B cell (primary cell): ENCODE data around the gene IPCEF1. TPM values are rescaled to one million over a fixed set of nuclear protein-coding genes. Genes with fewer than 3 reads are reported as not detected.

Experiments used
- ATAC-seq: fragments of 200-7000 bp; cut with Tn5 transposase; one replicate; pipeline ENCODE4 v1.10.0; 2021; ENCODE audit warnings: low read depth, mild to moderate bottlenecking, moderate number of reproducible peaks, moderate library complexity
- CTCF ChIA-PET: fragments of 350-600 bp; sonication (Branson Sonifier 250); formaldehyde crosslinking; loops from one replicate; lab custom pipeline; 2021; ENCODE audit warnings: antibody characterized with exemption, inconsistent platforms; lab: Charles Lee
- POLR2A ChIA-PET: fragments of 350-600 bp; sonication (Branson Sonifier 250); formaldehyde crosslinking; loops from one replicate; lab custom pipeline; 2021; ENCODE audit warnings: antibody characterized with exemption; lab: Charles Lee
- DNase-seq: peaks from one replicate; pipeline ENCODE4 v3.0.0; 2013
- H2AFZ ChIP-seq: 2 replicates; pipeline ENCODE4 v1.6.1; 2012; ENCODE audit warnings: mild to moderate bottlenecking, low read depth, low read length; ENCODE audit not compliant: insufficient read depth, poor library complexity, severe bottlenecking
- H3K27ac ChIP-seq, 2 donors: 1 replicate in 1 of 2; 2 replicates in 1 of 2; pipeline ENCODE4 v1.5.1; 2012 to 2013; ENCODE audit warnings: low read length in 2 of 2, mild to moderate bottlenecking in 2 of 2, moderate library complexity in 1 of 2
- H3K27me3 ChIP-seq, 4 experiments: fragments of 200-600 bp in 1 of 4; sonication (generic) in 1 of 4; replicated peaks in 1 of 4; 1 replicate in 2 of 4; 2 replicates in 2 of 4; pipeline versions ENCODE4 v1.6.1 to v1.7.0; 2013 to 2016; ENCODE audit warnings: low read length in 3 of 4, mild to moderate bottlenecking in 2 of 4, mixed read lengths in 1 of 4, moderate library complexity in 1 of 4; ENCODE audit not compliant: insufficient read depth in 4 of 4, control insufficient read depth in 3 of 4; ENCODE audit errors: control extremely low read depth in 1 of 4
- H3K36me3 ChIP-seq, 2 experiments: replicated peaks in 1 of 2; 1 replicate in 1 of 2; 2 replicates in 1 of 2; pipeline versions ENCODE4 v1.6.1 to v1.7.1; 2013; ENCODE audit warnings: low read length in 1 of 2; ENCODE audit not compliant: insufficient read depth in 2 of 2, control insufficient read depth in 1 of 2; ENCODE audit errors: control extremely low read depth in 1 of 2, extremely low read depth in 1 of 2
- H3K4me1 ChIP-seq, 2 donors: fragments of 200-600 bp in 1 of 2; sonication (generic) in 1 of 2; 1 replicate in 1 of 2; 2 replicates in 1 of 2; pipeline versions ENCODE4 v1.5.1 to v1.6.1; 2013 to 2017; ENCODE audit warnings: low read length in 2 of 2; ENCODE audit not compliant: control insufficient read depth in 2 of 2, insufficient read depth in 2 of 2
- H3K4me2 ChIP-seq: replicated peaks from 2 replicates; pipeline ENCODE3; 2012; ENCODE audit warnings: mild to moderate bottlenecking, low read depth, low read length; ENCODE audit not compliant: poor library complexity, severe bottlenecking
- H3K4me3 ChIP-seq, 5 experiments: fragments of 200-600 bp in 1 of 5; sonication (generic) in 1 of 5; 1 replicate in 3 of 5; 2 replicates in 2 of 5; pipeline versions ENCODE4 v1.5.1 to v1.7.0; 2011 to 2016; ENCODE audit warnings: low read length in 4 of 5, mild to moderate bottlenecking in 4 of 5, low read depth in 2 of 5, control low read depth in 1 of 5, moderate library complexity in 1 of 5; ENCODE audit not compliant: insufficient read depth in 1 of 5; ENCODE audit errors: control extremely low read depth in 1 of 5, extremely low read depth in 1 of 5
- H3K79me2 ChIP-seq: fragments of 200-600 bp; sonication (generic); one replicate; pipeline ENCODE4 v1.6.0; 2016; ENCODE audit warnings: low read length; ENCODE audit not compliant: control insufficient read depth, insufficient read depth
- H3K9ac ChIP-seq: fragments of 200-600 bp; sonication (generic); 2 replicates; pipeline ENCODE4 v1.6.1; 2017; ENCODE audit warnings: mild to moderate bottlenecking, low read length, moderate library complexity
- H3K9me3 ChIP-seq, 3 donors: one replicate each; pipeline versions ENCODE4 v1.6.1 to v1.7.1; 2013; ENCODE audit warnings: low read length in 2 of 3; ENCODE audit not compliant: control insufficient read depth in 2 of 3, insufficient read depth in 1 of 3; ENCODE audit errors: control extremely low read depth in 1 of 3
- H4K20me1 ChIP-seq: 2 replicates; pipeline ENCODE4 v1.6.0; 2012; ENCODE audit warnings: mild to moderate bottlenecking, low read length; ENCODE audit not compliant: insufficient read depth, control insufficient read depth, poor library complexity, severe bottlenecking
- H3K27ac Mint-ChIP-seq: one replicate; pipeline ENCODE4 v1.8.0; 2021; ENCODE audit warnings: mixed read lengths
- H3K27me3 Mint-ChIP-seq: one replicate; pipeline ENCODE4 v1.8.0; 2021; ENCODE audit warnings: mixed read lengths
- H3K4me1 Mint-ChIP-seq: one replicate; pipeline ENCODE4 v1.8.0; 2021; ENCODE audit warnings: mixed read lengths
- H3K4me3 Mint-ChIP-seq: one replicate; pipeline ENCODE4 v1.8.0; 2021; ENCODE audit warnings: mixed read lengths
- H3K9me3 Mint-ChIP-seq: one replicate; pipeline ENCODE4 v1.8.0; 2022; ENCODE audit warnings: mixed read lengths; ENCODE audit not compliant: insufficient read depth
- EZH2 ChIP-seq: IDR thresholded peaks from 2 replicates; pipeline ENCODE4 v1.6.1; 2012; ENCODE audit warnings: borderline replicate concordance, low read depth, mild to moderate bottlenecking, moderate library complexity, low read length; ENCODE audit not compliant: insufficient read depth, poor library complexity, severe bottlenecking
- WGBS: methylation state at CpG from one replicate; pipeline ENCODE4 v1.1.5; 2013; ENCODE audit warnings: missing lambda C conversion rate; ENCODE audit not compliant: insufficient coverage; 5-methylcytosine and 5-hydroxymethylcytosine counted together
- intact Hi-C: fragments of 100-400 bp; cut with micrococcal nuclease; formaldehyde crosslinking; loops from one replicate; pipeline ENCODE4 v1.10.0; 2022
- polyA plus RNA-seq: library from polyadenylated mRNA; depleted of rRNA; stranded (reverse); fragments of >200 nt; gene quantifications from 2 replicates; pipeline ENCODE4 v1.2.3, GENCODE V29; 2012
- total RNA-seq, 2 donors: library from RNA; stranded (reverse); fragments of 120-200 nt in 1 of 2; gene quantifications; 1 replicate in 1 of 2; 2 replicates in 1 of 2; pipeline versions ENCODE4 v1.2.3 to v1.2.4, GENCODE V29; 2013 to 2022
- TF ChIP-seq, protein P1 (sequence below): fragments of 200-600 bp; IDR thresholded peaks from one replicate; pipeline ENCODE4 v1.8.0; 2022; ENCODE audit warnings: antibody characterized with exemption, mild to moderate bottlenecking

Gene IPCEF1
- total and polyA plus RNA-seq, 2 donors (not counting 1 experiment from before 2014, with no cell fraction given): 0.22 to 0.94 TPM

DNA sequence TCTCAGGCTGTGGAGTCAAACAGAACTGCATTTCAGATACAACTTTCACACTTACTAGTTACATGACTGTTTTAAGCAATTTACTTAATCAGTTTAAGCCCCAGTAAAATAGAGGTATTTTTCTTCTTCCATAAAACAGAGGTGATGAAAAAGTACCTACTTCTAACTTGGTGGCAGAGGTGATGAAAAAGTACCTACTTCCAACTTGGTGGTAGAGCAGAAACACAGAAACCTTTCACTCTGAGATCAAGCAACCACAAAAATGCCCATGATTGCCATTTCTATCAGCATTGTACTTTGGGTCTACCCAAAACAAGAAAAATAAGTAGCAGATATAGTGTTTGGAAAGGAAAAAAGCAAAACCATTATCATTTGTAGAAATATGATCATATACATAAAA lies 168.9 kb downstream of the IPCEF1 start:
- H2AFZ ChIP-seq: no peak overlapping the region
- no peak for ATAC-seq
- no peak overlapping the region for H3K27ac ChIP-seq
- TF ChIP-seq, protein P1, sequence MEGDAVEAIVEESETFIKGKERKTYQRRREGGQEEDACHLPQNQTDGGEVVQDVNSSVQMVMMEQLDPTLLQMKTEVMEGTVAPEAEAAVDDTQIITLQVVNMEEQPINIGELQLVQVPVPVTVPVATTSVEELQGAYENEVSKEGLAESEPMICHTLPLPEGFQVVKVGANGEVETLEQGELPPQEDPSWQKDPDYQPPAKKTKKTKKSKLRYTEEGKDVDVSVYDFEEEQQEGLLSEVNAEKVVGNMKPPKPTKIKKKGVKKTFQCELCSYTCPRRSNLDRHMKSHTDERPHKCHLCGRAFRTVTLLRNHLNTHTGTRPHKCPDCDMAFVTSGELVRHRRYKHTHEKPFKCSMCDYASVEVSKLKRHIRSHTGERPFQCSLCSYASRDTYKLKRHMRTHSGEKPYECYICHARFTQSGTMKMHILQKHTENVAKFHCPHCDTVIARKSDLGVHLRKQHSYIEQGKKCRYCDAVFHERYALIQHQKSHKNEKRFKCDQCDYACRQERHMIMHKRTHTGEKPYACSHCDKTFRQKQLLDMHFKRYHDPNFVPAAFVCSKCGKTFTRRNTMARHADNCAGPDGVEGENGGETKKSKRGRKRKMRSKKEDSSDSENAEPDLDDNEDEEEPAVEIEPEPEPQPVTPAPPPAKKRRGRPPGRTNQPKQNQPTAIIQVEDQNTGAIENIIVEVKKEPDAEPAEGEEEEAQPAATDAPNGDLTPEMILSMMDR: no peak
- TF ChIP-seq EZH2: no peak
- intact Hi-C loops: no loop called here
- ChIA-PET POLR2A (no interaction called here), CTCF (no interaction called here)
- H3K27me3 ChIP-seq: no peaks in the 10 kb centered on the region
- no peak for DNase-seq
- H3K4me3 Mint-ChIP-seq: no peak overlapping the region
- peaks cover under 1% of the 10 kb centered on the region for H3K9me3 Mint-ChIP-seq
- H3K9me3 ChIP-seq: no peaks in the 10 kb centered on the region
- no peaks in the 10 kb centered on the region for H3K4me1 Mint-ChIP-seq
- H3K27ac Mint-ChIP-seq: no peak overlapping the region
- no peak overlapping the region for H3K4me2 ChIP-seq
- H3K79me2 ChIP-seq: no peaks in the 10 kb centered on the region
- no peak overlapping the region for H3K4me3 ChIP-seq
- no peaks in the 10 kb centered on the region for H3K27me3 Mint-ChIP-seq
- H3K4me1 ChIP-seq: no peaks in the 10 kb centered on the region
- H4K20me1 ChIP-seq: no peaks in the 10 kb centered on the region
- H3K9ac ChIP-seq: no peak overlapping the region
- H3K36me3 ChIP-seq: no peaks in the 10 kb centered on the region

GRCh38 chr6:154187203-154187602 lies 169.4 kb downstream of the IPCEF1 start:
- H3K4me3 ChIP-seq: no peak overlapping the region
- no peaks in the 10 kb centered on the region for H4K20me1 ChIP-seq
- no peak overlapping the region for H3K27ac ChIP-seq
- ChIA-PET CTCF (no interaction called here), POLR2A (no interaction called here)
- TF ChIP-seq, protein P1: no peak
- no peak for TF ChIP-seq EZH2
- no peak for ATAC-seq
- H3K79me2 ChIP-seq: no peaks in the 10 kb centered on the region
- H3K36me3 ChIP-seq: no peaks in the 10 kb centered on the region
- H3K4me2 ChIP-seq: no peak overlapping the region
- no peaks in the 10 kb centered on the region for H3K27me3 ChIP-seq
- H3K4me3 Mint-ChIP-seq: no peak overlapping the region
- WGBS: no CpG with 5 or more reads among the region's 3 CpGs
- H3K27ac Mint-ChIP-seq: no peak overlapping the region
- no peaks in the 10 kb centered on the region for H3K9me3 Mint-ChIP-seq
- DNase-seq: no peak
- intact Hi-C loops: no loop called here
- no peak overlapping the region for H2AFZ ChIP-seq
- no peak overlapping the region for H3K9ac ChIP-seq
- no peaks in the 10 kb centered on the region for H3K9me3 ChIP-seq
- H3K27me3 Mint-ChIP-seq: no peaks in the 10 kb centered on the region
- H3K4me1 Mint-ChIP-seq: no peaks in the 10 kb centered on the region
- H3K4me1 ChIP-seq: no peaks in the 10 kb centered on the region
